Measurements from ENCODE around the gene IRF1.

GRCh38 chr5:132487095-132487428 lies 3.5 kb downstream of the IRF1 start:
- TF ChIP-seq, protein P1, sequence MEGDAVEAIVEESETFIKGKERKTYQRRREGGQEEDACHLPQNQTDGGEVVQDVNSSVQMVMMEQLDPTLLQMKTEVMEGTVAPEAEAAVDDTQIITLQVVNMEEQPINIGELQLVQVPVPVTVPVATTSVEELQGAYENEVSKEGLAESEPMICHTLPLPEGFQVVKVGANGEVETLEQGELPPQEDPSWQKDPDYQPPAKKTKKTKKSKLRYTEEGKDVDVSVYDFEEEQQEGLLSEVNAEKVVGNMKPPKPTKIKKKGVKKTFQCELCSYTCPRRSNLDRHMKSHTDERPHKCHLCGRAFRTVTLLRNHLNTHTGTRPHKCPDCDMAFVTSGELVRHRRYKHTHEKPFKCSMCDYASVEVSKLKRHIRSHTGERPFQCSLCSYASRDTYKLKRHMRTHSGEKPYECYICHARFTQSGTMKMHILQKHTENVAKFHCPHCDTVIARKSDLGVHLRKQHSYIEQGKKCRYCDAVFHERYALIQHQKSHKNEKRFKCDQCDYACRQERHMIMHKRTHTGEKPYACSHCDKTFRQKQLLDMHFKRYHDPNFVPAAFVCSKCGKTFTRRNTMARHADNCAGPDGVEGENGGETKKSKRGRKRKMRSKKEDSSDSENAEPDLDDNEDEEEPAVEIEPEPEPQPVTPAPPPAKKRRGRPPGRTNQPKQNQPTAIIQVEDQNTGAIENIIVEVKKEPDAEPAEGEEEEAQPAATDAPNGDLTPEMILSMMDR (IDR thresholded peaks at IDR 0.05) = no peak
- no peak for TF ChIP-seq POLR2A (IDR thresholded peaks at IDR 0.05)
